AG10803 (cell line): ENCODE measurements around the gene SORCS3.
"Not testable (repeated sequence)": the region's sequence is repeated elsewhere in the genome, so short reads cannot be mapped to it uniquely, and the experiment has no call there.

Experiments
- DNase-seq: peaks from one replicate; pipeline ENCODE4 v3.0.0; 2010; ENCODE audit warnings: low read depth
- H3K4me3 ChIP-seq: 2 replicates; pipeline ENCODE4 v1.5.1; 2011; ENCODE audit warnings: mild to moderate bottlenecking, low read length, control low read depth
- TF ChIP-seq, protein P1 (sequence below): conservative IDR thresholded peaks from 2 replicates; pipeline ENCODE4 v1.5.1; 2011; ENCODE audit warnings: mild to moderate bottlenecking, low read length, control low read depth, inconsistent platforms

The SORCS3 gene

DNA sequence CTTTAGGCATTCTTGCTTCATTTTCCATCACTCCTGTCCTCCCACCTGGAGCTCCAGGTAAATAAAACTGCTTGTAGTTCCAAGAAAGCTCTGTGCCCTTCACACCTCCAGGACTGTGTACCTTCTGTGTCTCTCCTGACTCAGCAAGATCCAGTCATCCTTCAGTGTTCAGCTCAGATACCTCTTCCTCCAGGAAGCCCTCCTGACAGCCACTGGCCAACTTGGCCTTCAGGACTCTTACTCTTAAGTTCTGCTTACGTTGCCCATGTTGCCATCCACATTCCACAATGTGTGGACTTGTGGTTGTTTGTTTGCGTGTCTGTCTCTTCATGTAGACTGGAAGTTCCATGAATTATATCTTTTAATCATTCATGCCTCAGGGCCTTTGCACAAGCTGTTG is 48.0 kb downstream of the SORCS3 start:
- no peak overlapping the region for H3K4me3 ChIP-seq
- DNase-seq: no peak
- TF ChIP-seq, protein P1, sequence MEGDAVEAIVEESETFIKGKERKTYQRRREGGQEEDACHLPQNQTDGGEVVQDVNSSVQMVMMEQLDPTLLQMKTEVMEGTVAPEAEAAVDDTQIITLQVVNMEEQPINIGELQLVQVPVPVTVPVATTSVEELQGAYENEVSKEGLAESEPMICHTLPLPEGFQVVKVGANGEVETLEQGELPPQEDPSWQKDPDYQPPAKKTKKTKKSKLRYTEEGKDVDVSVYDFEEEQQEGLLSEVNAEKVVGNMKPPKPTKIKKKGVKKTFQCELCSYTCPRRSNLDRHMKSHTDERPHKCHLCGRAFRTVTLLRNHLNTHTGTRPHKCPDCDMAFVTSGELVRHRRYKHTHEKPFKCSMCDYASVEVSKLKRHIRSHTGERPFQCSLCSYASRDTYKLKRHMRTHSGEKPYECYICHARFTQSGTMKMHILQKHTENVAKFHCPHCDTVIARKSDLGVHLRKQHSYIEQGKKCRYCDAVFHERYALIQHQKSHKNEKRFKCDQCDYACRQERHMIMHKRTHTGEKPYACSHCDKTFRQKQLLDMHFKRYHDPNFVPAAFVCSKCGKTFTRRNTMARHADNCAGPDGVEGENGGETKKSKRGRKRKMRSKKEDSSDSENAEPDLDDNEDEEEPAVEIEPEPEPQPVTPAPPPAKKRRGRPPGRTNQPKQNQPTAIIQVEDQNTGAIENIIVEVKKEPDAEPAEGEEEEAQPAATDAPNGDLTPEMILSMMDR: no peak

DNA sequence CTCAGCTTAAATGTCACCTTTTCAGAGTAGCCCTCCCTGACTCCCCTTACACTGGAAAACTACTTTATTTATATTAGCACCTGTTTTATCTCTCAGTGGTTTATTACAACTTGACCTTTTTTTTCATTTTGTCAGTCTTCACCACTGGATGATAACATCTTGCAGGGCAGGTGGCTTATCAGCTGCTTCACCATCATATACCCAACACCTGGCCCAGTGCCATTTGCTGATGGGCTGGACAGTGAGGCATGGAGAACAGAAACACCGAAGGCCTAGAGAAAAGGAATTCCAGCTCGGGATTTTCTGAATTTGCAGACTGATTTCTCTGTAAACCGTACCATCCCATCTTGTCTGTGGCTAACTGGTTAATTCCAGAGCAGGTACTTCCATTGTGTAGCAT is 48.5 kb downstream of the SORCS3 start:
- no peak for DNase-seq
- TF ChIP-seq, protein P1: no peak
- H3K4me3 ChIP-seq: no peak overlapping the region

DNA sequence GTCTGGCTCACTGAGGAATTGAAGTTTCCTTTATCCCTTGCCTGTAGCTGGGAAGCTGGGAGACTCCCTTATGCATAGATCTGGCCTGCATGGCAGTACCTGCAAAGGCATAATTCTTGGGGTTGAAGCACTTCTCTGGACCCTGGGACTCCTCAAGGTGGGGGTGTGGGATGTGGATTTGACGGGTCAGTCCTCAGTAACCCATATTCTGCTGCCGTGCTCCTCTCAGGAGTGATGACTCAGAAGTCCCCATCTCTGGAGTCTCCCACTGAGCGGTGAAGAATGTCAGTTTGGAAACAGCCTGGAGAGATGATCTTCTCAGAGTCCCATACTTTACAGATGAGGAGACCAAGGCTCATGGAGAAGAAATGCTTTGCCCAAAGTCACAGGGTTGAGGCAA is 49.0 kb downstream of the SORCS3 start:
- DNase-seq: no peak
- TF ChIP-seq, protein P1: no peak

DNA sequence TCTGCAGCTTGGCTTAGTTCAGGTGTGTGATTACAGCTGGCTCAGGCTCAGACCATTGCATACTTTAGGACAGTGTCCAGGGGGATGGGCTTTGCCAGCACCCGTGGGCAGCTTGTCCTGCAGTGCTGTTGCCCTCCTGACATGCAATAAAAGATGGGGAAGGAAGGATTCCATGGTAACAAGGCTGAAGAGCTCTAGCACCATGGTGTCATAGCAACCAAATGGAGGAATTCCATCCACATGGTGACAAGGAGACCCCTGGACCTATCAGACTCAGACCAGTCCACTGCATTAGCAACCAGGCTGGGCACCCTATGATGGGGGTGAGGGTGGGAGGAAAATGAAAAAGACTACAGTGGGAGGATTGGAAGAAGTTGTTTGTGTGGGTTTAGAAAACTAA is 49.9 kb downstream of the SORCS3 start:
- DNase-seq: no peak
- TF ChIP-seq, protein P1: no peak
- no peak overlapping the region for H3K4me3 ChIP-seq

More for the DNA sequence above, 49.0 kb downstream of the SORCS3 start:
- no peak overlapping the region for H3K4me3 ChIP-seq

DNA sequence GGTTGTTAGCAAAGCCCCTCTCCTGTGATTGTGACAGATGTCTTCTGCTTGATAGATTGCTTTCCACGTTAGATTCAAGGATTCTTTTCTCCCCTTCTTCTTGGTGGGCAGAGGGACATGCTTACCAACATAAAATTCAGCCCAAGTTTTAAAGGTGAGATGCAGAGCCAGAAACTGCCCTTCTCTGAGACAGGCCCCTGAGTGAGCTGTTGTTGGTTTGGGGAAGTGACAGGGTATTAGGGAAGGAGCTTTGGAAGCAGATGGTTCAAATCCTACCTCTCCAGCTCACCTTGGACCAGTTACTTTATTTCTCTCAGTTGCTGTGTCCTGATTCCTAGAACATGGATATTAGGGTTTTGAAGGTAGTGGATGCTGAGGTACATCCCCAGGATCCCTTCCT is 53.0 kb downstream of the SORCS3 start:
- TF ChIP-seq, protein P1: no peak

DNA sequence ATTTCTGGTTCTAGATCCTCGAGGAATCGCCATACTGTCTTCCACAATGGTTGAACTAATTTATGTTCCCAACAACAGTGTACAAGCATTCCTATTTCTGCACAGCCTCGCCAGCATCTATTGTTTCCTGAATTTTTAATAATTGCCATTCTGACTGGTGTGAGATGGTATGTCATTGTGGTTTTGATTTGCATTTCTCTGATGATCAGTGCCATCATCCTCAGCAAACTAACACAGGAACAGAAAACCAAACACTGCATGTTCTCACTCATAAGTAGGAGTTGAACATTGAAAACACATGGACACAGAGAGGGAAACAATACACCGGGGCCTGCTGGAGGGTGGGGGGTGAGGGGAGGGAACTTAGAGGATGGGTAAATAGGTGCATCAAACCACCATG is 62.2 kb downstream of the SORCS3 start:
- DNase-seq, H3K4me3 ChIP-seq: not testable (repeated sequence)

More for the DNA sequence above, 53.0 kb downstream of the SORCS3 start:
- no peak overlapping the region for H3K4me3 ChIP-seq
- DNase-seq: no peak

DNA sequence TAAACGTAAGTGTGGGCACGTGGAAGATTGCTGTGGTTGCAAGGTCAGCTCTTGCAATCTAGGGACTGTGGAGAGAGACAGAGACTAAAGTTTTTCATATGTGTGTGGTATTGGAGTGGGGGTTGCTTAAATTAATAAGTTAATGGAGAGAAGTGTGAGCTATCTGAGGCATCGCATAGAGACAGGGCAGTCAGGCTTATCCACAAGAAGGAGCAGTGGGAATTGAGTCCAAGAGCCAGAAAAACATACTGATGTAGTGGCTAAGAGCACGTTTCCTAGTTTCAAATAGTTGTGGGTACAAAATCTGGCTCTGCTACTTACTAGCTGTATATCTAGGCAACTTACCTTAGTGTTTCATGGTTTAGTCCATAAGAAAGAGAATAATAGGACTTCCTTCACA is 65.8 kb downstream of the SORCS3 start:
- TF ChIP-seq, protein P1: no peak
- no peak for DNase-seq
- no peak overlapping the region for H3K4me3 ChIP-seq
